Measurements from ENCODE around the gene DXO. TPM values are rescaled to one million over a fixed set of nuclear protein-coding genes. Genes with fewer than 3 reads are reported as not detected.
"Not testable (repeated sequence)": the region's sequence is repeated elsewhere in the genome, so short reads cannot be mapped to it uniquely, and the experiment has no call there.

The DXO gene
- total RNA-seq, 1 donor from 2014 or later = 18.0 TPM

GRCh38 chr6:31940256-31940664 lies 31.7 kb downstream of the DXO start:
- DNase-seq (ENCODE audit: low spot score in 2 of 2) = no peak
- no peak overlapping the region for H3K27ac ChIP-seq
- no peaks in the 10 kb centered on the region for H3K9me3 ChIP-seq
- H3K4me1 ChIP-seq = peaks cover 0 to 6% of the 10 kb centered on the region in 2 donors
- no peaks in the 10 kb centered on the region for H3K27me3 ChIP-seq
- H3K4me3 ChIP-seq = no peak overlapping the region
- TF ChIP-seq CTCF (IDR thresholded peaks at IDR 0.05) = no peak
- H3K36me3 ChIP-seq = no peaks in the 10 kb centered on the region
- intact Hi-C loops (cut with DNase I) = no loop called here

GRCh38 chr6:31935823-31936222 lies 36.1 kb downstream of the DXO start:
- Histone ChIP-seq H3K27me3 (no peaks in the 10 kb centered on the region), H3K27ac (no peak overlapping the region), H3K9me3 (no peaks in the 10 kb centered on the region), H3K4me3 (no peak overlapping the region), H3K36me3 (no peaks in the 10 kb centered on the region), H3K4me1 (no peaks in the 10 kb centered on the region)
- no peak for TF ChIP-seq CTCF (IDR thresholded peaks at IDR 0.05)
- intact Hi-C loops (cut with DNase I) = no loop called here
- no peak for DNase-seq (ENCODE audit: low spot score in 2 of 2)

DNA sequence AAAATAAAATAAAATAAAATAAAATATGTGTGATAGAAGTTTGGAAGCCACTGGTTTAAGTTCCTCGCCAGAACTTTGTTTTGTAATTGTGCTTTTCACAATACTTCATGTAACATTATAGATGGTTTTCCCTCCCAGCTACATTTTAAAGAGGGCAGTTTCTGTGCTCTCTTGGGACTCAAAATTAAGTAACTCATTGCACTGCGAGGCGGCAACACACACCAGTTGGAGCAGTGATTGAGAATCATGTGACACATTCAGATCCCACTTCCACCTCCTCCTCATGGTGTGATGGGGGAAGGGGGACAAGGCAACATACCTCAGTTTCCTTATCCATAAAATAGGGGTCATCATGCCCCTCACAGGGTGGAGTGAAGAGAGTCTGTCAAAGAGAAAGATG lies 36.9 kb downstream of the DXO start:
- intact Hi-C loops (cut with DNase I) = no loop called here
- no peak for DNase-seq (ENCODE audit: low spot score in 2 of 2)
- no peaks in the 10 kb centered on the region for H3K9me3 ChIP-seq

DNA sequence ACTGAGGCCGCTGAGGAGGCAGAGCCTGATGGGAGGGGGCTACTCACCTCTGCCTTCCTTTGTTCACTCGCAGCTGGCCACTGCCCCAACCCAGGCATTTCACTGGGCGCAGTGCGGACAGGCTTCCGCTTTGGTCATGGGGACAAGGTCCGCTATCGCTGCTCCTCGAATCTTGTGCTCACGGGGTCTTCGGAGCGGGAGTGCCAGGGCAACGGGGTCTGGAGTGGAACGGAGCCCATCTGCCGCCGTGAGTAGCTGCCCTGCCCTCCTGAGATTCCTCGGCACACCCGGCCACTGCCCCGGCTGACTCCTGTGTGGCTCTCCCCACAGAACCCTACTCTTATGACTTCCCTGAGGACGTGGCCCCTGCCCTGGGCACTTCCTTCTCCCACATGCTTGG lies 38.4 kb downstream of the DXO start:
- Histone ChIP-seq H3K4me3 (no peak overlapping the region), H3K27ac (no peak overlapping the region), H3K36me3 (no peaks in the 10 kb centered on the region), H3K9me3 (no peaks in the 10 kb centered on the region), H3K4me1 (no peaks in the 10 kb centered on the region), H3K27me3 (no peaks in the 10 kb centered on the region)
- intact Hi-C loops (cut with DNase I) = no loop called here
- DNase-seq (ENCODE audit: low spot score in 2 of 2) = no peak
- TF ChIP-seq CTCF (IDR thresholded peaks at IDR 0.05) = no peak

More for the DNA sequence above, 36.9 kb downstream of the DXO start:
- Histone ChIP-seq H3K27ac (no peak overlapping the region), H3K4me1 (no peaks in the 10 kb centered on the region), H3K36me3 (no peaks in the 10 kb centered on the region), H3K27me3 (no peaks in the 10 kb centered on the region), H3K4me3 (no peak overlapping the region)
- no peak for TF ChIP-seq CTCF (IDR thresholded peaks at IDR 0.05)

GRCh38 chr6:31932137-31932536 lies 39.8 kb downstream of the DXO start:
- H3K27ac ChIP-seq; DNase-seq (ENCODE audit: low spot score in 2 of 2); H3K4me1 ChIP-seq; H3K9me3 ChIP-seq; H3K27me3 ChIP-seq; intact Hi-C loops (cut with DNase I); H3K4me3 ChIP-seq; H3K36me3 ChIP-seq: not testable (repeated sequence)

- H3K36me3 ChIP-seq = no peaks in the 10 kb centered on the region
- H3K27me3 ChIP-seq = no peaks in the 10 kb centered on the region
- H3K4me3 ChIP-seq = no peak overlapping the region
- H3K4me1 ChIP-seq = no peaks in the 10 kb centered on the region
- TF ChIP-seq CTCF (IDR thresholded peaks at IDR 0.05) = no peak
- intact Hi-C loops (cut with DNase I) = no loop called here
- H3K27ac ChIP-seq = no peak overlapping the region
- no peak for DNase-seq (ENCODE audit: low spot score in 2 of 2)
- no peaks in the 10 kb centered on the region for H3K9me3 ChIP-seq
Measured at GRCh38 chr6:31930962-31931361, 41.0 kb downstream of the DXO start.

All from ascending aorta (tissue), 2 donors.